Colonic mucosa (tissue), 4 donors: ENCODE data around the gene GJC1. TPM values are rescaled to one million over a fixed set of nuclear protein-coding genes. Genes with fewer than 3 reads are reported as not detected.
A peak's percentile ranks its signal among the peaks of the same experiment; 100 is the strongest.

Source experiments
- DNase-seq: peaks from one replicate; pipeline ENCODE4 v3.0.0-alpha.2; 2020
- H3K27ac ChIP-seq: fragments of 200-600 bp; one replicate; pipeline ENCODE4 v1.8.0; 2021
- H3K27me3 ChIP-seq: fragments of 200-600 bp; one replicate; pipeline ENCODE4 v1.8.0; 2021
- H3K36me3 ChIP-seq: fragments of 200-600 bp; one replicate; pipeline ENCODE4 v1.8.0; 2021
- H3K4me1 ChIP-seq: fragments of 200-600 bp; one replicate; pipeline ENCODE4 v1.8.0; 2021; ENCODE audit warnings: mild to moderate bottlenecking
- H3K4me3 ChIP-seq: fragments of 200-600 bp; one replicate; pipeline ENCODE4 v1.8.0; 2021
- H3K9ac ChIP-seq, 2 donors: one replicate each; pipeline ENCODE4 v1.7.0; 2013; ENCODE audit warnings: control low read depth in 2 of 2, low read depth in 2 of 2, low read length in 2 of 2
- H3K9me3 ChIP-seq: fragments of 200-600 bp; one replicate; pipeline ENCODE4 v1.8.0; 2021
- CTCF ChIP-seq: fragments of 200-600 bp; IDR thresholded peaks from one replicate; pipeline ENCODE4 v1.8.0; 2022; ENCODE audit warnings: antibody characterized with exemption, mild to moderate bottlenecking
- intact Hi-C: fragments of 100-400 bp; cut with DNase I; formaldehyde crosslinking; loops from one replicate; pipeline ENCODE4 v1.14.1; 2022
- total RNA-seq, 2 donors: library from RNA; stranded (reverse); fragmentation: NEBNext Ultra II Directional in 1 of 2; extraction: Animal tissue kit (Norgen Biotek cat#: 25700) in 1 of 2; gene quantifications; one replicate each; pipeline ENCODE4 v1.2.1, GENCODE V29; 2021
- donor health status: healthy.
- donor health status: DM: no; HTN: no; CAD: no.
- donor health status: DM: no; HTN: no; CAD: no.

Gene GJC1
- total RNA-seq, 2 donors from 2014 or later, result 1.1 to 8.2 TPM

GRCh38 chr17:44872131-44872768 lies 42.2 kb upstream of the GJC1 start:
- no peak for TF ChIP-seq CTCF
- Histone ChIP-seq H3K9ac (no peak overlapping the region), H3K9me3 (no peaks in the 10 kb centered on the region), H3K36me3 (no peaks in the 10 kb centered on the region), H3K4me1 (no peaks in the 10 kb centered on the region), H3K4me3 (no peak overlapping the region), H3K27ac (no peak overlapping the region), H3K27me3 (no peaks in the 10 kb centered on the region)
- intact Hi-C loops, result no loop called here
- DNase-seq, result no peak

GRCh38 chr17:44871556-44871955 lies 41.5 kb upstream of the GJC1 start:
- intact Hi-C loops, result no loop called here

GRCh38 chr17:44867841-44868240 lies 37.8 kb upstream of the GJC1 start:
- Histone ChIP-seq H3K36me3 (peaks cover 10% of the 10 kb centered on the region), H3K9ac (no peak overlapping the region), H3K4me3 (no peak overlapping the region), H3K27me3 (no peaks in the 10 kb centered on the region), H3K9me3 (no peaks in the 10 kb centered on the region), H3K4me1 (no peaks in the 10 kb centered on the region), H3K27ac (no peak overlapping the region)
- intact Hi-C loops, result loop anchor here (10.0 kb wide), 1 partner anchor 333 kb away; no protein-coding TSS in a partner anchor
- DNase-seq, result no peak
- TF ChIP-seq CTCF, result no peak

More at GRCh38 chr17:44871556-44871955, 41.5 kb upstream of the GJC1 start:
- H3K27me3 ChIP-seq, result no peaks in the 10 kb centered on the region
- no peaks in the 10 kb centered on the region for H3K36me3 ChIP-seq
- no peak overlapping the region for H3K27ac ChIP-seq
- TF ChIP-seq CTCF, result no peak
- DNase-seq, result no peak
- H3K4me1 ChIP-seq, result no peaks in the 10 kb centered on the region
- H3K9ac ChIP-seq, result no peak overlapping the region
- H3K9me3 ChIP-seq, result no peaks in the 10 kb centered on the region
- no peak overlapping the region for H3K4me3 ChIP-seq

- H3K9ac ChIP-seq, result no peak overlapping the region
- no peak for TF ChIP-seq CTCF
- H3K9me3 ChIP-seq, result no peaks in the 10 kb centered on the region
- no peaks in the 10 kb centered on the region for H3K4me1 ChIP-seq
- peaks cover 19% of the 10 kb centered on the region for H3K36me3 ChIP-seq
- H3K27ac ChIP-seq, result no peak overlapping the region
- no peak for DNase-seq
- intact Hi-C loops, result loop anchor here (2.0 to 10.0 kb wide), 2 partner anchors 85 to 331 kb away; no protein-coding TSS in a partner anchor
- no peak overlapping the region for H3K4me3 ChIP-seq
- H3K27me3 ChIP-seq, result no peaks in the 10 kb centered on the region
Measured at GRCh38 chr17:44865931-44866330, 35.8 kb upstream of the GJC1 start.

GRCh38 chr17:44865231-44865660 lies 35.2 kb upstream of the GJC1 start:
- H3K4me1 ChIP-seq, result no peaks in the 10 kb centered on the region
- peaks cover 19% of the 10 kb centered on the region for H3K36me3 ChIP-seq
- DNase-seq, result peak; percentile 69
- H3K4me3 ChIP-seq, result no peak overlapping the region
- TF ChIP-seq CTCF, result peak; percentile 86
- intact Hi-C loops, result loop anchor here (2.0 to 10.0 kb wide), 2 partner anchors 84 to 330 kb away; no protein-coding TSS in a partner anchor
- no peaks in the 10 kb centered on the region for H3K27me3 ChIP-seq
- H3K9ac ChIP-seq, result no peak overlapping the region
- H3K9me3 ChIP-seq, result no peaks in the 10 kb centered on the region
- H3K27ac ChIP-seq, result no peak overlapping the region
